Stimulated activated CD8-positive, alpha-beta memory T cell treated with anti-CD3 and anti-CD28 coated beads, Interleukin-2, amount 100 ng/mL, for 48 hours (primary cell): Measurements from ENCODE around the gene WRAP53.

Source experiments
- DNase-seq, 2 donors: peaks; one replicate each; pipeline ENCODE4 v3.0.0-alpha.2; 2020; ENCODE audit warnings: low read depth in 2 of 2

WRAP53 gene

DNA sequence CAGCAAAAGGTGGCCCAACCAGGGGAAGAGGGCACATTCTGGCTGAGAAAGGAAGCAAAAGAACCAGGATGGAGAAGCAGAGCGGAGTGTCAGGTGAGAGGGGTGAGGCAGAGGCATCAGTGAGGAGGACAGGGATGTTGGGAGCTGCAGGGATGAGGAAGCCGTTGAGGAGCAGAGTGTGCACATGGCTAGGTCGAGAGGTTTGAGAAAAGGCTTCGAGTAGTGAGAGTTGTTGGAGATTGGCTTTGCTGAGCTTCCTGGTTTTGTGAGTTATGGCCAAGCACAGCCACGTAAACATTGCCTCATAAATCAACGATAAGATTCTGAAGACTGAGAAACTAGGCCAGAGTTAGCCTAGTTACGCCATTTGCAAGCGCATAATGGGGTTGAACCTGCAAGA is 56.1 kb downstream of the WRAP53 start:
- no peak for DNase-seq

GRCh38 chr17:7745748-7746470 is 57.6 kb downstream of the WRAP53 start:
- no peak for DNase-seq

DNA sequence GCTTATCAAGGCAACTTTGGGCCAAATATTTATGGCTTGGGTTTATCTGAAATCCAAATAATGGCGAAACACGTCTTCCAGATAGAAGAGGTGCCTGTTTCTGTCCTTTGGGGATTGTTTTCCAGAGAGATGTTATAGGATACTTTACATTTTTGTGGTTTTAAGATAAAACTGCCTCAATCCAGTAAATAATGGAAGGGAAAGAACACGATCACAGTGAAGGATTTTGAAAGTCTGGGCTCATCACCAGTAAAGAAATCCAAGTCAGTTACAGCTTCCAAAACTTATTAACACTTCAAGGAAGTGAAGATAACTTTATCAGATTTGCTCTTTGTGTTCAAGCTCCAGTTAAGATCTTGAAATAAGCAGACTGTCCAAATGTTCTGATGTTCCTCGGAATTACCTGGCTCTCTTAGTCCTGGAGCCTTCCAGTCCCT is 59.4 kb downstream of the WRAP53 start:
- no peak for DNase-seq

GRCh38 chr17:7748076-7748775 is 59.9 kb downstream of the WRAP53 start:
- DNase-seq, result no peak

- no peak for DNase-seq
Measured at GRCh38 chr17:7750321-7750821, 62.1 kb downstream of the WRAP53 start.
